Measurements from ENCODE around the gene CD160. TPM values are rescaled to one million over a fixed set of nuclear protein-coding genes. Genes with fewer than 3 reads are reported as not detected.

CD160 gene
- total and polyA plus RNA-seq, 2 experiments from 2014 or later: 0.06 TPM; not detected in 1

- TF ChIP-seq REST (IDR thresholded peaks at IDR 0.05; ENCODE audit: unreplicated experiment) (no peak), NANOG (IDR thresholded peaks at IDR 0.05; ENCODE audit: borderline replicate concordance) (no peak), ETS1 (IDR thresholded peaks at IDR 0.05) (no peak), POLR2AphosphoS5 (IDR thresholded peaks at IDR 0.05; ENCODE audit: low read depth) (no peak)
Observed at GRCh38 chr1:145729666-145730436, 10.6 kb downstream of the CD160 start (continued).

- H2AFZ ChIP-seq: no peak overlapping the region
- no peaks in the 10 kb centered on the region for H3F3A ChIP-seq (replicated peaks; ENCODE audit: low read depth)
- DNase-seq (ENCODE audit: low spot score): no peak
- H3K4me3 ChIP-seq: no peak overlapping the region
- H4K20me1 ChIP-seq (replicated peaks; ENCODE audit: insufficient read depth): peaks cover 4% of the 10 kb centered on the region; the same call in 1 of the 2 replicates
- Mint-ChIP-seq H3K36me3 (ENCODE audit: low read depth) (no peaks in the 10 kb centered on the region), H3K27me3 (ENCODE audit: insufficient read depth, low read depth, poor library complexity) (peaks cover 8% of the 10 kb centered on the region), H3K4me3 (no peak overlapping the region), H3K9me3 (no peaks in the 10 kb centered on the region), H3K4me1 (peaks cover 25% of the 10 kb centered on the region), H3K27ac (no peak overlapping the region)
- H3K4me1 ChIP-seq (ENCODE audit: insufficient read depth): 0 out of 2 replicates have a peak, but pooled peaks cover 6% of the 10 kb centered on the region
- TF ChIP-seq EZH2phosphoT487 (IDR thresholded peaks at IDR 0.05; ENCODE audit: unreplicated experiment) (no peak), CREB1 (CRISPR knock-in tag; IDR thresholded peaks at IDR 0.05; ENCODE audit: low read depth) (no peak), ZNF114 (CRISPR knock-in tag; IDR thresholded peaks at IDR 0.05) (no peak), EZH2 (IDR thresholded peaks at IDR 0.05; ENCODE audit: low read depth, unreplicated experiment) (no peak), REST (IDR thresholded peaks at IDR 0.05; ENCODE audit: unreplicated experiment) (no peak), POLR2AphosphoS5 (IDR thresholded peaks at IDR 0.05; ENCODE audit: low read depth) (no peak), JUNB (IDR thresholded peaks at IDR 0.05; ENCODE audit: unreplicated experiment) (no peak), STAT1 (IDR thresholded peaks at IDR 0.05; ENCODE audit: unreplicated experiment) (no peak), ETS1 (IDR thresholded peaks at IDR 0.05) (no peak)
- no peaks in the 10 kb centered on the region for H3K9me2 ChIP-seq (ENCODE audit: insufficient read depth)
- H3K36me3 ChIP-seq (ENCODE audit: insufficient read depth): no peaks in the 10 kb centered on the region
- no peaks in the 10 kb centered on the region for H3K27me3 ChIP-seq (ENCODE audit: insufficient read depth)
- H3K27ac ChIP-seq (ENCODE audit: low read depth): no peak overlapping the region
- no peak overlapping the region for H3K4me2 ChIP-seq
- no peak for ATAC-seq
- H3K79me2 ChIP-seq (replicated peaks; ENCODE audit: insufficient read depth): no peaks in the 10 kb centered on the region
Observed at GRCh38 chr1:145730467-145730866, 11.2 kb downstream of the CD160 start.
